Adipose tissue (tissue), 3 donors: ENCODE data around the gene AFF3. TPM values are rescaled to one million over a fixed set of nuclear protein-coding genes. Genes with fewer than 3 reads are reported as not detected.

ENCODE experiments used
- H3K27ac ChIP-seq: one replicate; pipeline ENCODE4 v1.5.1; 2013; ENCODE audit warnings: low read depth, low read length
- WGBS, 3 donors: extraction: QIAGEN DNeasy Blood & Tissue Kit; methylation state at CpG; one replicate each; pipeline ENCODE4 v1.1.7; 2013; 5-methylcytosine and 5-hydroxymethylcytosine counted together
- polyA plus RNA-seq, 3 donors: library from polyadenylated mRNA; stranded (reverse); fragments of 200-250 nt; gene quantifications; one replicate each; pipeline ENCODE4 v1.2.3, GENCODE V29; 2013
- donor health status: healthy with polysubstance abuse.
- donor health status: Bipolar disorder and iron deficiency.
- donor health status: healthy.

AFF3 gene
- polyA plus RNA-seq, 3 donors, result 0.21 to 0.56 (median 0.56) TPM

- WGBS, 3 donors, result 73 to 88% (median 74%) methylated on average over 4 of the region's 4 CpGs
- no peak overlapping the region for H3K27ac ChIP-seq
These were observed 521.3 kb downstream of the AFF3 start for GRCh38 chr2:99621106-99621505.

- H3K27ac ChIP-seq, result no peak overlapping the region
- 92 to 97% (median 93%) methylated on average over 1 of the region's 1 CpG for WGBS, 3 donors
These were observed 523.2 kb downstream of the AFF3 start for GRCh38 chr2:99619151-99619550.

- 65 to 81% (median 66%) methylated on average over 6 of the region's 6 CpGs for WGBS, 3 donors
- no peak overlapping the region for H3K27ac ChIP-seq
These were observed 523.8 kb downstream of the AFF3 start for GRCh38 chr2:99618579-99619097.

GRCh38 chr2:99617811-99618210, 524.6 kb downstream of the AFF3 start:
- WGBS, 3 donors, result 82 to 86% (median 85%) methylated on average over 5 of the region's 5 CpGs
- no peak overlapping the region for H3K27ac ChIP-seq

GRCh38 chr2:99615247-99615771, 527.1 kb downstream of the AFF3 start:
- H3K27ac ChIP-seq, result no peak overlapping the region

GRCh38 chr2:99613980-99614379, 528.4 kb downstream of the AFF3 start:
- WGBS, 3 donors, result 60 to 79% (median 70%) methylated on average over 3 of the region's 3 CpGs
- H3K27ac ChIP-seq, result no peak overlapping the region

More at GRCh38 chr2:99615247-99615771, 527.1 kb downstream of the AFF3 start:
- 89 to 93% (median 92%) methylated on average over 12 of the region's 12 CpGs for WGBS, 3 donors

GRCh38 chr2:99611786-99612185, 530.6 kb downstream of the AFF3 start:
- no peak overlapping the region for H3K27ac ChIP-seq
- WGBS, 3 donors, result 88 to 93% (median 91%) methylated on average over 6 of the region's 6 CpGs

- H3K27ac ChIP-seq, result no peak overlapping the region
- WGBS, 3 donors, result 71 to 81% (median 76%) methylated on average over 2 of the region's 2 CpGs
These were observed 531.4 kb downstream of the AFF3 start for GRCh38 chr2:99611034-99611433.

- no peak overlapping the region for H3K27ac ChIP-seq
- 76 to 84% (median 80%) methylated on average over 11 of the region's 11 CpGs for WGBS, 3 donors
These were observed 532.5 kb downstream of the AFF3 start for GRCh38 chr2:99609851-99610381.

- H3K27ac ChIP-seq, result no peak overlapping the region
- WGBS, 3 donors, result 66 to 78% (median 74%) methylated on average over 1 of the region's 1 CpG
These were observed 533.5 kb downstream of the AFF3 start for GRCh38 chr2:99608861-99609260.

GRCh38 chr2:99607861-99608491, 534.4 kb downstream of the AFF3 start:
- H3K27ac ChIP-seq, result no peak overlapping the region
- WGBS, 3 donors, result 61 to 67% (median 65%) methylated on average over 4 of the region's 4 CpGs

- no peak overlapping the region for H3K27ac ChIP-seq
- WGBS, 3 donors, result 71 to 78% (median 78%) methylated on average over 4 of the region's 4 CpGs
These were observed 534.9 kb downstream of the AFF3 start for GRCh38 chr2:99607454-99607853.

- H3K27ac ChIP-seq, result no peak overlapping the region
- 69 to 79% (median 71%) methylated on average over 7 of the region's 7 CpGs for WGBS, 3 donors
These were observed 537.4 kb downstream of the AFF3 start for GRCh38 chr2:99605036-99605435.

GRCh38 chr2:99602476-99602875, 539.9 kb downstream of the AFF3 start:
- WGBS, 3 donors, result 88 to 92% (median 90%) methylated on average over 4 of the region's 4 CpGs
- H3K27ac ChIP-seq, result no peak overlapping the region

- no peak overlapping the region for H3K27ac ChIP-seq
- 35 to 80% (median 59%) methylated on average over 20 of the region's 20 CpGs for WGBS, 3 donors
These were observed 541.3 kb downstream of the AFF3 start for GRCh38 chr2:99600981-99601651.

- no peak overlapping the region for H3K27ac ChIP-seq
These were observed 543.9 kb downstream of the AFF3 start for GRCh38 chr2:99598441-99598840.

GRCh38 chr2:99597616-99598015, 544.8 kb downstream of the AFF3 start:
- WGBS, 3 donors, result 80 to 94% (median 88%) methylated on average over 9 of the region's 9 CpGs

More at GRCh38 chr2:99598441-99598840, 543.9 kb downstream of the AFF3 start:
- 86 to 90% (median 89%) methylated on average over 9 of the region's 9 CpGs for WGBS, 3 donors

GRCh38 chr2:99595373-99595772, 547.0 kb downstream of the AFF3 start:
- H3K27ac ChIP-seq, result no peak overlapping the region
- 93 to 94% (median 93%) methylated on average over 3 of the region's 3 CpGs for WGBS, 3 donors

More at GRCh38 chr2:99597616-99598015, 544.8 kb downstream of the AFF3 start:
- H3K27ac ChIP-seq, result no peak overlapping the region
